ENCODE data around the gene DMD. TPM values are rescaled to one million over a fixed set of nuclear protein-coding genes. Genes with fewer than 3 reads are reported as not detected.
"Not testable (repeated sequence)": the region's sequence is repeated elsewhere in the genome, so short reads cannot be mapped to it uniquely, and the experiment has no call there.

The DMD gene
- total RNA-seq, 1 donor from 2014 or later, result 1.7 TPM

GRCh38 chrX:31483336-31483735 is 1728.0 kb downstream of the DMD start:
- no peak overlapping the region for H3K27ac Mint-ChIP-seq (ENCODE audit: unreplicated experiment)

DNA sequence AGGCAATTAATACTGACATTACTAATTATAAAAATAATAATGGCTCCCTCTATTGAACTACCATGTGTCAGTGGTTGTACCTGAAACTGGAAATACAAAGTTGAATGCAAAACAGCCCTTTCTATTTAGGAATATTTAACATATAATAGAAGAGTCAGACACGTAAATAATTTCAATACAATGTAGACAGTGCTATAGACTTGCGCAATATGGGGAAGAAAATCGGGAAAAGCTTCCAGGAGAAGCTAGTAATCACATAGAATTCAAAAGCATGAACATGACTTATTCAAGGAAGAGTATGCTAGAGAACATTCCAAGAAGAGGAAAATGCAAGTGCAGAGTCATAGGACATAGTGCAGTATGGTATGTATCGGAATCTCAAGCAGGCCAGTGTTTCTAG is 1730.7 kb downstream of the DMD start:
- no peak for TF ChIP-seq CTCF (IDR thresholded peaks at IDR 0.05; ENCODE audit: partially characterized antibody, unreplicated experiment)
- no peaks in the 10 kb centered on the region for H3K4me1 Mint-ChIP-seq (ENCODE audit: low read depth, unreplicated experiment)
- no peak overlapping the region for H3K27ac Mint-ChIP-seq (ENCODE audit: unreplicated experiment)
- no peaks in the 10 kb centered on the region for H3K36me3 Mint-ChIP-seq (ENCODE audit: unreplicated experiment)
- no peak for DNase-seq
- H3K4me3 Mint-ChIP-seq (ENCODE audit: unreplicated experiment), result no peak overlapping the region
- peaks cover 3% of the 10 kb centered on the region for H3K27me3 Mint-ChIP-seq (ENCODE audit: unreplicated experiment)
- H3K9me3 Mint-ChIP-seq (ENCODE audit: unreplicated experiment), result no peaks in the 10 kb centered on the region

More at GRCh38 chrX:31483336-31483735, 1728.0 kb downstream of the DMD start:
- no peak for DNase-seq
- Mint-ChIP-seq H3K36me3 (ENCODE audit: unreplicated experiment) (no peaks in the 10 kb centered on the region), H3K4me3 (ENCODE audit: unreplicated experiment) (no peak overlapping the region), H3K9me3 (ENCODE audit: unreplicated experiment) (no peaks in the 10 kb centered on the region), H3K4me1 (ENCODE audit: low read depth, unreplicated experiment) (no peaks in the 10 kb centered on the region), H3K27me3 (ENCODE audit: unreplicated experiment) (no peaks in the 10 kb centered on the region)
- no peak for TF ChIP-seq CTCF (IDR thresholded peaks at IDR 0.05; ENCODE audit: partially characterized antibody, unreplicated experiment)

- Mint-ChIP-seq H3K4me1 (ENCODE audit: low read depth, unreplicated experiment) (no peaks in the 10 kb centered on the region), H3K27ac (ENCODE audit: unreplicated experiment) (no peak overlapping the region), H3K9me3 (ENCODE audit: unreplicated experiment) (no peaks in the 10 kb centered on the region), H3K36me3 (ENCODE audit: unreplicated experiment) (no peaks in the 10 kb centered on the region), H3K27me3 (ENCODE audit: unreplicated experiment) (no peaks in the 10 kb centered on the region), H3K4me3 (ENCODE audit: unreplicated experiment) (no peak overlapping the region)
- no peak for DNase-seq
- no peak for TF ChIP-seq CTCF (IDR thresholded peaks at IDR 0.05; ENCODE audit: partially characterized antibody, unreplicated experiment)
Observed at GRCh38 chrX:31471229-31471628, 1740.1 kb downstream of the DMD start.

DNA sequence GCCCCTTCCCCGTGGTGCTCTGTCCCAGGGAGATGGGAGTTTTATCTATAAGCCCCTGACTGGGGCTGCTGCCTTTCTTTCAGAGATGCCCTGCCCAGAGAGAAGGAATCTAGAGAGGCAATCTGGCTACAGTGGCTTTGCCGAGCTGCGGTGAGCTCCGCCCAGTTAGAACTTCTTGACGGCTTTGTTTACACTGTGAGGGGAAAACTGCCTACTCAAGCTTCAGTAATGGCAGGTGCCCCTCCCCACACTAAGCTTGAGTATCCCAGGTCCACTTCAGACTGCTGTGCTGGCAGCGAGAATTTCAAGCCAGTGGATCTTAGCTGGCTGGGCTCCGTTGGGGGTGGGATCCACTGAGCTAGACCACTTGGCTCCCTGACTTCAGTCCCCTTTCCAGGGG is 1740.6 kb downstream of the DMD start:
- H3K27ac Mint-ChIP-seq (ENCODE audit: unreplicated experiment); H3K4me1 Mint-ChIP-seq (ENCODE audit: low read depth, unreplicated experiment); H3K27me3 Mint-ChIP-seq (ENCODE audit: unreplicated experiment); H3K36me3 Mint-ChIP-seq (ENCODE audit: unreplicated experiment); H3K4me3 Mint-ChIP-seq (ENCODE audit: unreplicated experiment); H3K9me3 Mint-ChIP-seq (ENCODE audit: unreplicated experiment); DNase-seq: not testable (repeated sequence)

GRCh38 chrX:31464306-31464915 is 1746.9 kb downstream of the DMD start:
- Mint-ChIP-seq H3K27ac (ENCODE audit: unreplicated experiment) (no peak overlapping the region), H3K36me3 (ENCODE audit: unreplicated experiment) (no peaks in the 10 kb centered on the region), H3K9me3 (ENCODE audit: unreplicated experiment) (no peaks in the 10 kb centered on the region), H3K4me1 (ENCODE audit: low read depth, unreplicated experiment) (no peaks in the 10 kb centered on the region), H3K4me3 (ENCODE audit: unreplicated experiment) (no peak overlapping the region), H3K27me3 (ENCODE audit: unreplicated experiment) (no peaks in the 10 kb centered on the region)
- no peak for TF ChIP-seq CTCF (IDR thresholded peaks at IDR 0.05; ENCODE audit: partially characterized antibody, unreplicated experiment)
- DNase-seq, result no peak
